ENCODE data around the gene ACTN4. TPM values are rescaled to one million over a fixed set of nuclear protein-coding genes. Genes with fewer than 3 reads are reported as not detected.

Gene ACTN4
- total and polyA plus RNA-seq, 11 donors = 100 to 307 (median 149) TPM

DNA sequence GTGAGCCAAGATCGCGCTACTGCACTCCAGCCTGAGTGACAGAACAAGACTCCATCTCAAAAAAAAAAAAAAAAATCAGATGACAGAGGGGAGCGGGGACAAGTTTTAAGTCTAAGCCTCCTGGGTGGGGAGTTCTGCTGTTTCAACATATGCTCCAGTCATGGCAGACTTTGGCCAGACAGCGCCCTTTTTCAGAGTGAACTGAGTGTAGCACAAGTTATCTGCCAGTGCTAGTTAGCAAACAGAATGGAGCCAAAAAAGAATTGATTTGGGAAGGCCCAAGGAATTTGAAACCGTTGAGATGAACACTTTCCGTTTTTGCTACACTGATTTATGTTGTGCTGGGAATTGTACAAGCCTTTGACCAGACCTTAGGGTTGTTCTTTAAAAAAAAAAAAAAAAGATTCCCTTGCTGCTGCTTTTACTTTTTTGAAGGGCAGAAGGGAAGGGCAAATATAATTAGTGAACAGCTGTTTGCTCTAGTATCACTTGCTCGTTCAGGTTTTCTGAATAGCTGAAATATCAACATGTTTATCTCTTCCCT lies 5.7 kb downstream of the ACTN4 start:
- H3K4me1 ChIP-seq = peaks cover 34 to 90% (median 84%) of the 10 kb centered on the region in 12 donors

DNA sequence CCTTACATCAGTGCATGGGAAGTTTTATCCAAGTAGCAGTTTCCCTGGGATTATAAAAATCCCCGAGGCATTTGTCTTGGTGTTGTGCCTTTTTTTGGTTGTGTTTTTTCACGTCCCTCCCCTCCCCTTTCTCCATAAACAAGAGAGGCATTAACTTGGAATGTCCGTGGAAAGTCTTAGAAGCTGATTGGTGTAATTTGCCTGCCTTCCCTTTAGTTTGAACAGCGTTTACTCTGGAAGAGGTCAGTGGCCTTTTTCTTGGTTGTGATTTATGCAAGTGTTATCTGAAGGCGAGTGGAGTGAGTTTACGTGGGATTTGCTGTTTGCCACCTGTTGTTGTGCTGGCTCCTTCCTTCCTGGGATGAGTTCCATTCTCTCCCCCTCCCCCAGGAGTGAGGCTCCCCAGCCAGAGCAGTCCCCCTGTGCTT lies 7.2 kb downstream of the ACTN4 start:
- peak overlapping the region; percentile 73 to 99 (median 96) for H3K27ac ChIP-seq
- 8 to 16% (median 10%) methylated on average over 6 of the region's 6 CpGs for WGBS, 4 donors
- peak overlapping the region in 3 of 12 donors; percentile 4 to 14 (median 14) for H3K4me3 ChIP-seq
- no peaks in the 10 kb centered on the region for H3K9me3 ChIP-seq
- no peaks in the 10 kb centered on the region for H3K27me3 ChIP-seq
- DNase-seq (no peak), ATAC-seq (no peak)
- no peak for TF ChIP-seq POLR2A (IDR thresholded peaks at IDR 0.05)
- TF ChIP-seq, protein P1, sequence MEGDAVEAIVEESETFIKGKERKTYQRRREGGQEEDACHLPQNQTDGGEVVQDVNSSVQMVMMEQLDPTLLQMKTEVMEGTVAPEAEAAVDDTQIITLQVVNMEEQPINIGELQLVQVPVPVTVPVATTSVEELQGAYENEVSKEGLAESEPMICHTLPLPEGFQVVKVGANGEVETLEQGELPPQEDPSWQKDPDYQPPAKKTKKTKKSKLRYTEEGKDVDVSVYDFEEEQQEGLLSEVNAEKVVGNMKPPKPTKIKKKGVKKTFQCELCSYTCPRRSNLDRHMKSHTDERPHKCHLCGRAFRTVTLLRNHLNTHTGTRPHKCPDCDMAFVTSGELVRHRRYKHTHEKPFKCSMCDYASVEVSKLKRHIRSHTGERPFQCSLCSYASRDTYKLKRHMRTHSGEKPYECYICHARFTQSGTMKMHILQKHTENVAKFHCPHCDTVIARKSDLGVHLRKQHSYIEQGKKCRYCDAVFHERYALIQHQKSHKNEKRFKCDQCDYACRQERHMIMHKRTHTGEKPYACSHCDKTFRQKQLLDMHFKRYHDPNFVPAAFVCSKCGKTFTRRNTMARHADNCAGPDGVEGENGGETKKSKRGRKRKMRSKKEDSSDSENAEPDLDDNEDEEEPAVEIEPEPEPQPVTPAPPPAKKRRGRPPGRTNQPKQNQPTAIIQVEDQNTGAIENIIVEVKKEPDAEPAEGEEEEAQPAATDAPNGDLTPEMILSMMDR (IDR thresholded peaks at IDR 0.05) = no peak
- intact Hi-C loops (cut with DNase I) = loop anchor here in 8 of 10 donors (5.0 to 10.0 kb wide), 5 partner anchors 38 to 180 kb away; partner anchors contain the start of gene ECH1 (in 1 of the 8)
- peaks cover 0 to 20% (median 9%) of the 10 kb centered on the region in 9 donors for H3K36me3 ChIP-seq
- peaks cover 45 to 100% (median 99%) of the 10 kb centered on the region in 12 donors for H3K4me1 ChIP-seq

More for the DNA sequence above, 5.7 kb downstream of the ACTN4 start:
- ATAC-seq (peak in 2 of 4 donors; percentile 6 to 27), DNase-seq (no peak)
- TF ChIP-seq, protein P1 (IDR thresholded peaks at IDR 0.05) = no peak
- no peak for TF ChIP-seq POLR2A (IDR thresholded peaks at IDR 0.05)
- WGBS, 4 donors = 27 to 35% (median 29%) methylated on average over 7 of the region's 7 CpGs
- intact Hi-C loops (cut with DNase I) = loop anchor here in 6 of 10 donors (5.0 to 10.0 kb wide), 5 partner anchors 39 to 182 kb away; partner anchors contain the start of gene ECH1 (in 1 of the 6)
- peaks cover 0 to 20% (median 9%) of the 10 kb centered on the region in 9 donors for H3K36me3 ChIP-seq
- H3K4me3 ChIP-seq = peak overlapping the region in 4 of 12 donors; percentile 5 to 98 (median 24)
- no peaks in the 10 kb centered on the region for H3K9me3 ChIP-seq
- no peaks in the 10 kb centered on the region for H3K27me3 ChIP-seq
- H3K27ac ChIP-seq = peak overlapping the region; percentile 73 to 99 (median 96)

DNA sequence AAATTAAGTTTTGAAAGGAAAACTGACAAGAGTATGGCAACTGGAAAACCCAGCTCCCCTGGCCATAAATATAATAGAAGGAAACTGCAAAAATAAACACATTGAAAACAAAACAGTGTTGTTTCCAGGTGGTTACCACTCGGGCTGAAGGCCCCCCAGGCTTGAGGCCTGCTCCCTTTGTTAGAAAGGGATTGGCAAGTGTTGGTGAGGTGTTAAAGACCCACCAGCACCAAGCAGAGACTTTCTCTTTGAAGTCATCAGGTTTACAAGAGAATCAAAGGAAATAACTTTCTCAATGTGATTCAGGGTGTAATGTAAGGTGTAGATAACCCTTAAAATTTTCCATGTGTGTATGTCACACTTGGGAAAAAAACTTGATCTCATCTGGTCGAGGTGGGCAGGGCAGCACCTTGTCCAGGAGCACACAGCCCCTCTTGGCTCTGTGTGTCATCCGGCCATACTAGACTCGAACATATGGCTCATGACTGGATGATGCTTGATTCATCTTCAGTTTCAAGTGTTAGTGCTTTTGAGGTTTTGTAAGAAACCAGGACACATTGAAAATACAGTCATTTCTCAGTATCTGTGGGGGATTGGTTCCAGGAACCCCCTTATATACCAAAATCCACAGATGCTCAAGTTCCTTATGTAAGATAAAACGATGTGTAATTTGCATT lies 7.8 kb downstream of the ACTN4 start:
- Histone ChIP-seq H3K4me1 (peaks cover 48 to 100% (median 100%) of the 10 kb centered on the region in 12 donors), H3K4me3 (peak overlapping the region in 3 of 12 donors; percentile 4 to 14 (median 14)), H3K36me3 (peaks cover 0 to 20% (median 9%) of the 10 kb centered on the region in 9 donors), H3K9me3 (no peaks in the 10 kb centered on the region), H3K27me3 (no peaks in the 10 kb centered on the region), H3K27ac (peak overlapping the region in 11 of 12 donors; percentile 73 to 99 (median 96))
- TF ChIP-seq, protein P1 (IDR thresholded peaks at IDR 0.05) = no peak
- TF ChIP-seq POLR2A (IDR thresholded peaks at IDR 0.05) = no peak
- 39 to 46% (median 43%) methylated on average over 5 of the region's 5 CpGs for WGBS, 4 donors
- no peak for DNase-seq
- intact Hi-C loops (cut with DNase I) = loop anchor here in 5 of 10 donors (5.0 to 10.0 kb wide), 3 partner anchors 37 to 180 kb away; partner anchors contain the start of gene ECH1 (in 1 of the 5)
- no peak for ATAC-seq

Data from heart left ventricle (tissue), 16 donors.